ENCODE data around the gene TMEM214. TPM values are rescaled to one million over a fixed set of nuclear protein-coding genes. Genes with fewer than 3 reads are reported as not detected.

Gene TMEM214
- 10 to 100 TPM; 35.5 to 95.4 (median 49.0) TPM for total RNA-seq

- no peak for TF ChIP-seq CTCF (IDR thresholded peaks at IDR 0.05; ENCODE audit: low read depth)
Measured at GRCh38 chr2:27032495-27033252, at the start of gene TMEM214. Gene TMEM214, plus strand, starts transcription at chr2:27032965. Its CDS starts 51 bp downstream, at chr2:27033016.

GRCh38 chr2:26983746-26984145 is 49.0 kb upstream of the TMEM214 start:
- TF ChIP-seq CTCF (IDR thresholded peaks at IDR 0.05; ENCODE audit: low read depth): no peak

DNA sequence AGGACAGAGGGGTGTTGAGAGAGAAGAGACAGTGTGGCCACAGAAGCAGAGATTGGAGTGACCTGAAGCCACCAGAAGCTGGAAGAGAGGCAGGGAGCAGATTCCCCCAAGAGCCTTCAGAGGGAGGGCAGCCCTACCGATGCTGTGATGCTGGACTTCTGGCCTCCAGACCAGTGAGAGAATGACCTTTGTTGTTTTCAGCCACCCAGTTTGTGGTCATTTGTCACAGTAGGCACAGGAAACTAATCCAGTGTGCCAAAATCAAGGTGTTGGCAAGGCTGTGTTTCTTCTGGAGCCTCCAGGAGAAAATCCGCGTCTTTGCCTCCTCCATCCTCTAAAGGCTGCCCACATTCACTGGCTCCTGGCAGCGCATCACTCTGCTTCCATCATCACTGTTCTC is 47.0 kb upstream of the TMEM214 start:
- no peak for TF ChIP-seq CTCF (IDR thresholded peaks at IDR 0.05; ENCODE audit: low read depth)

DNA sequence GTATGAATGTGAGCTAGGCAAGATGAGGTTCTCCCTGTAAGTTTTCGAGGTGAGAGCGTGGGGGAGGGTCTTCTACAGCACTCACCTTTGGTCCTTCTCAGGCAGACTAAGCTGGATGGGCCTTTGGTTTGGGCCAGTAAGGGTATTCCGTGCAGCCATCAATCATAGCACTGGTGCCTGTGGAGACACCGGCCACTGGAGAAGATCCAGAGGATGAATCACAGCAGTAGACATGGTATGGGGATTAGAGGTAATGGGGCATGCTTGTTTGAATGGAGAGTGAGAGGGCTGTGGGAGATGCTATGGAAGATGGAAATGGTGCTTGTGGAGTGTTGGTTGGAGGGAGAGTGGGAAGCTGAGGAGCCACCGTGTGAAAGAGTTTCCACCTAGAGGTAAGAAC is 46.2 kb upstream of the TMEM214 start:
- no peak for TF ChIP-seq CTCF (IDR thresholded peaks at IDR 0.05; ENCODE audit: low read depth)

- no peak for TF ChIP-seq CTCF (IDR thresholded peaks at IDR 0.05; ENCODE audit: low read depth)
Measured at GRCh38 chr2:26988058-26988860, 44.5 kb upstream of the TMEM214 start.

- no peak for TF ChIP-seq CTCF (IDR thresholded peaks at IDR 0.05; ENCODE audit: low read depth)
Measured at GRCh38 chr2:26989156-26989555, 43.6 kb upstream of the TMEM214 start.

- TF ChIP-seq CTCF (IDR thresholded peaks at IDR 0.05; ENCODE audit: low read depth): no peak
Measured at GRCh38 chr2:26991717-26992116, 41.0 kb upstream of the TMEM214 start.
